Smooth muscle cell (in vitro differentiated cells): ENCODE data around the gene DPP9. TPM values are rescaled to one million over a fixed set of nuclear protein-coding genes. Genes with fewer than 3 reads are reported as not detected.

Experiments
- DNase-seq: peaks from one replicate; lab custom pipeline; 2025; ENCODE audit not compliant: unreplicated experiment; lab: John Stamatoyannopoulos, UW
- H2AFZ ChIP-seq: fragments of 200-600 bp; sonication (generic); 2 replicates; pipeline ENCODE4 v1.6.0; 2016; ENCODE audit warnings: antibody characterized with exemption, low read depth, mild to moderate bottlenecking
- H3F3A ChIP-seq: fragments of 200-600 bp; sonication (generic); 2 replicates; pipeline ENCODE4 v1.6.0; 2017; ENCODE audit warnings: antibody characterized with exemption, low read depth
- H3K27ac ChIP-seq: fragments of 200-600 bp; sonication (generic); 2 replicates; pipeline ENCODE4 v1.5.1; 2016; ENCODE audit warnings: low read depth, mild to moderate bottlenecking
- H3K27me3 ChIP-seq: fragments of 200-600 bp; sonication (generic); 2 replicates; pipeline ENCODE4 v1.6.1; 2016; ENCODE audit warnings: low read depth, mild to moderate bottlenecking
- H3K36me3 ChIP-seq: fragments of 200-600 bp; sonication (generic); 2 replicates; pipeline ENCODE4 v1.5.1; 2016; ENCODE audit warnings: low read depth
- H3K4me1 ChIP-seq: fragments of 200-600 bp; sonication (generic); 2 replicates; pipeline ENCODE4 v1.5.1; 2016; ENCODE audit warnings: low read depth
- H3K4me2 ChIP-seq: fragments of 200-600 bp; sonication (generic); 2 replicates; pipeline ENCODE4 v1.6.0; 2016; ENCODE audit warnings: mild to moderate bottlenecking
- H3K4me3 ChIP-seq: fragments of 200-600 bp; sonication (generic); 2 replicates; pipeline ENCODE4 v1.5.1; 2016; ENCODE audit warnings: mild to moderate bottlenecking
- H3K79me2 ChIP-seq: fragments of 200-600 bp; sonication (generic); 2 replicates; pipeline ENCODE4 v1.6.0; 2016; ENCODE audit warnings: low read depth, mild to moderate bottlenecking
- H3K9ac ChIP-seq: fragments of 200-600 bp; sonication (generic); 2 replicates; pipeline ENCODE4 v1.6.0; 2016; ENCODE audit warnings: low read depth
- H3K9me3 ChIP-seq: fragments of 200-600 bp; sonication (generic); replicated peaks from 2 replicates; pipeline ENCODE4 v1.5.1; 2016; ENCODE audit warnings: low read depth
- H4K20me1 ChIP-seq: fragments of 200-600 bp; sonication (generic); 2 replicates; pipeline ENCODE4 v1.6.0; 2016; ENCODE audit warnings: low read depth
- CTCF ChIP-seq: fragments of 200-600 bp; sonication (generic); IDR thresholded peaks from 2 replicates; pipeline ENCODE4 v1.5.1; 2017; ENCODE audit warnings: borderline replicate concordance, mild to moderate bottlenecking, antibody characterized with exemption; ENCODE audit not compliant: insufficient read depth, poor library complexity, severe bottlenecking
- WGBS: methylation state at CpG from one replicate; pipeline ENCODE4 v1.1.7; 2016; ENCODE audit warnings: low lambda C conversion rate; 5-methylcytosine and 5-hydroxymethylcytosine counted together
- polyA plus RNA-seq: library from polyadenylated mRNA; unstranded; fragments of >200 nt; fragmentation: Nextera tagmentation; extraction: Ambion mirVana; gene quantifications from 2 replicates; pipeline ENCODE4 v1.2.1, GENCODE V29; 2016
- total RNA-seq: library from RNA; depleted of rRNA; stranded (reverse); fragments of >200 nt; gene quantifications from 2 replicates; pipeline ENCODE4 v1.2.3, GENCODE V29; 2014

The DPP9 gene
- total and polyA plus RNA-seq, 2 experiments from 2014 or later = 26.3 to 44.3 TPM

- DNase-seq = no peak
- Histone ChIP-seq H3K79me2 (no peaks in the 10 kb centered on the region), H3K4me1 (no peaks in the 10 kb centered on the region), H3K36me3 (no peaks in the 10 kb centered on the region), H4K20me1 (no peaks in the 10 kb centered on the region), H3F3A (no peaks in the 10 kb centered on the region), H3K27me3 (no peaks in the 10 kb centered on the region), H3K4me3 (no peak overlapping the region), H3K9me3 (no peaks in the 10 kb centered on the region), H3K9ac (no peak overlapping the region), H3K27ac (no peak overlapping the region), H2AFZ (no peak overlapping the region), H3K4me2 (no peak overlapping the region)
- 100% methylated on average over 2 of the region's 2 CpGs for WGBS
- no peak for TF ChIP-seq CTCF
Observed at GRCh38 chr19:4650159-4650558, 73.5 kb downstream of the DPP9 start.

DNA sequence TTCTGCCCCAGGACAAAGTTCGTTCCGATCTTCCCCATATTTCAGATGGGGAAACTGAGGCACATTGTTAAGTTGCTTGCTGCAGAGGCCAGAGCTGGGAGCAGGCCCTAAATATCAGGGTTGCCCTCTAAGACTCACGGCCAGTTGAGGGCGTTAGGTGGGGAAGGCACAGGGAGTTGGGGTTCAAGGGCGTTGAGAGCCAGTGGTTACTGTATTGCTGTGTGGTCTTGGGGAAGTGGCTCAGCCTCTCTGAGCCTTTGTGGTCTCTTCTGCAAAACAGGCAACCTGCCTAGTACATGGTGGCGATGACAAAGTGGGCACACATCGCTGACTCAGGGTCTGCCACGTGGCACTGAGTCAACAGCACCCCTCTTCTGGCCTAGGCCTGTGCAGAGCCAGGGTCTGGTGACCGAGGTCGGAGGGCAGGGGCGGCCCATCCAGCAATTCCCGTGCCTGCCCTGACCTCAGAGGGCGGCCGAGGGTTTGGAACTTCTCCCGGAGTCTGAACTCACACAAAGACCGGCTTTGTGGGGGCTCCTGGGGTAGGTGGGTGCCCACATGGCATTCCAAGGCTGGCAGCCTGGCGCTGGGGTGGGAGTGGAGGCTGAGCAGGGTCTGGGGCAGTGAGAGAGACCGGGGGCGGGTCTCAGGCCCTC is 74.1 kb downstream of the DPP9 start:
- no peak overlapping the region for H2AFZ ChIP-seq
- TF ChIP-seq CTCF = no peak

GRCh38 chr19:4647676-4648644 is 75.7 kb downstream of the DPP9 start:
- no peaks in the 10 kb centered on the region for H3K36me3 ChIP-seq
- no peaks in the 10 kb centered on the region for H3K9me3 ChIP-seq
- no peaks in the 10 kb centered on the region for H3K79me2 ChIP-seq
- H3K27ac ChIP-seq = no peak overlapping the region
- no peaks in the 10 kb centered on the region for H3K27me3 ChIP-seq
- no peak overlapping the region for H3K9ac ChIP-seq
- no peak overlapping the region for H3K4me3 ChIP-seq
- DNase-seq = no peak
- no peaks in the 10 kb centered on the region for H3F3A ChIP-seq
- H2AFZ ChIP-seq = no peak overlapping the region
- TF ChIP-seq CTCF = no peak
- WGBS = 94% methylated on average over 20 of the region's 20 CpGs
- H4K20me1 ChIP-seq = no peaks in the 10 kb centered on the region
- no peak overlapping the region for H3K4me2 ChIP-seq
- no peaks in the 10 kb centered on the region for H3K4me1 ChIP-seq

More for the DNA sequence above, 74.1 kb downstream of the DPP9 start:
- H3K9me3 ChIP-seq = no peaks in the 10 kb centered on the region
- no peaks in the 10 kb centered on the region for H4K20me1 ChIP-seq
- H3K4me1 ChIP-seq = no peaks in the 10 kb centered on the region
- DNase-seq = no peak
- H3K36me3 ChIP-seq = no peaks in the 10 kb centered on the region
- no peak overlapping the region for H3K27ac ChIP-seq
- H3K4me2 ChIP-seq = no peak overlapping the region
- no peaks in the 10 kb centered on the region for H3K79me2 ChIP-seq
- no peaks in the 10 kb centered on the region for H3F3A ChIP-seq
- H3K4me3 ChIP-seq = no peak overlapping the region
- 94% methylated on average over 17 of the region's 19 CpGs for WGBS
- no peaks in the 10 kb centered on the region for H3K27me3 ChIP-seq
- no peak overlapping the region for H3K9ac ChIP-seq
